ENCODE results near the gene MSX2.

MSX2 gene

DNA sequence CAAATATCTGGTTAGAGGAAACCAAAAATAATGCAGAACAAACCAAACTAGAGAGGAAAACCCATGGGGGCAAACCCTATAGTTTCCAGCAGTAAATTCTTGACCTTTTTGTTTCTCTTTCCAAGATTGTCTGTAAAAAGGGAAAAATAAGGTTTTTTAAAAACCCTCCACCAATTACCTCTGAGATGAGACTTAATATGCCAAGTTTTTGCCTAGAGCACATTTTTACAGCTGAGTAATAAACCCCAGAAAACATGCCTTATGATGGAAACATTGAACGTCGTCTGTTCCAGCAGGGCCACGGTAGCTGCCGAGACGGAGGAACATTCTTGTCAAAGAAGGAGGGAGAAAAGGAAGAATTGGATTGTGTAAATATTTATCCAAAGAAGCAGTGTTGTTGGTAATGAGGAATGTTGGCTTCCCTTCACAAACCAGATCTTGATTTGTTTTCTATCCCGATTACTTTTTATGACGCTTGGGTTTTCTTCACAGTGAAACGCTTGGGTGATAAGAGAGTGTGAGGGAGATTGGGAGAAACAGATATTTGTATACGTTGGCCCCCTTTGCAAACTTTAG lies 17.3 kb upstream of the MSX2 start:
- H3K27ac ChIP-seq = peak overlapping the region; percentile 61
- TF ChIP-seq, protein P1, sequence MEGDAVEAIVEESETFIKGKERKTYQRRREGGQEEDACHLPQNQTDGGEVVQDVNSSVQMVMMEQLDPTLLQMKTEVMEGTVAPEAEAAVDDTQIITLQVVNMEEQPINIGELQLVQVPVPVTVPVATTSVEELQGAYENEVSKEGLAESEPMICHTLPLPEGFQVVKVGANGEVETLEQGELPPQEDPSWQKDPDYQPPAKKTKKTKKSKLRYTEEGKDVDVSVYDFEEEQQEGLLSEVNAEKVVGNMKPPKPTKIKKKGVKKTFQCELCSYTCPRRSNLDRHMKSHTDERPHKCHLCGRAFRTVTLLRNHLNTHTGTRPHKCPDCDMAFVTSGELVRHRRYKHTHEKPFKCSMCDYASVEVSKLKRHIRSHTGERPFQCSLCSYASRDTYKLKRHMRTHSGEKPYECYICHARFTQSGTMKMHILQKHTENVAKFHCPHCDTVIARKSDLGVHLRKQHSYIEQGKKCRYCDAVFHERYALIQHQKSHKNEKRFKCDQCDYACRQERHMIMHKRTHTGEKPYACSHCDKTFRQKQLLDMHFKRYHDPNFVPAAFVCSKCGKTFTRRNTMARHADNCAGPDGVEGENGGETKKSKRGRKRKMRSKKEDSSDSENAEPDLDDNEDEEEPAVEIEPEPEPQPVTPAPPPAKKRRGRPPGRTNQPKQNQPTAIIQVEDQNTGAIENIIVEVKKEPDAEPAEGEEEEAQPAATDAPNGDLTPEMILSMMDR (conservative IDR thresholded peaks at IDR 0.05) = no peak

DNA sequence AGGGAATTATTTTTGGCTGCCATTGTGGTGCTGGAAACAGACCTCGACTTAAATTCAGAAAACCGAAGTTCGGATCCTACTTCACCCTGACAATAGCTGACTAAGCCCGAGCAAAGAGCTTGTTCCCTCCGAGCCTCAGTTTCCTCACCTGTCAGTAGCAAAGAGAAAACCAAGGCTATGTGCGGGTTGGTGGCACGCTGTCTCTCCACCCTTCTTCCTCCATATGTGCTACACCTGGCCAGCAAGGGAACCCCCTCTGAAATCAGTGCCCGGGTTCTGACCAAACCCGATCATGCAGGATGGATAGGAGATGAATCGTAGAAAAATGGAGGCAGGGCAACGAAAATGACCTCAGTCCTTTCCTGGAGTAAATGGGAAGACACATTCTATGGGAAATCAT lies 16.7 kb upstream of the MSX2 start:
- H3K27ac ChIP-seq = peak overlapping the region; percentile 61
- TF ChIP-seq, protein P1 (conservative IDR thresholded peaks at IDR 0.05) = no peak

DNA sequence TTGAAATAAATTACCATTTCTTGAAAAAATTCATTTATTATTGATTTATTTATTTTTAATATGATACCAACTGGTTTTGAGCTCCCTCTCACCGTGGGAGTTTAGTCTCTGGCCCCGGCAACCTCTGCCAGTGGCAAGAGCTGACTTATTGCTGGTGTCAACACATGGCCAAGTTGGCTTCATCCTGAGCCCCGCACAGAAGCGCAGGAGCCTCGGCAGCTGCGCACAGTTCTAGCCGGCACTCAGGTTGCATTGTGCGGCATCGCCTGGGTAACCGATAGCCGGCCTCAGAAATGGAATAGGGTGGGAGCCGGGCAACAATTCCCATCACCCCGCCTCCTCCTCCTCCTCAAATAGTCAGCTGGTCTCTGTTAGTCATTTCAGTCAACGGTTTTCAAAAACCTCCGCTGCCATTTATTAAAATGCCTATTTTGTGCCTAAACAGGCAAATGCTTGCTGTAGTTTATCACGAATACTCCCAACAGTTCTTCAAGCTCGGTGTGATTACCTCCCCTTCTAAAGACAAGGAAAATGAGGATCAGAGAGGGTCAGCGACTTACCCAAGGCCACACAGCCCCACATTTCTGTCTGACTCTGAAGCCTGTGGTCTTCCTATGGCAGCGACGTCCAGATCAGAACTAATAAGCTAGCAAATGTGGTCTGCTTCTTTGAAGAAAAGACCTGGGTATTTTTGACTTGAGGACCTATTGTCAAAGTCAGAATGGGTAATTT lies 15.7 kb upstream of the MSX2 start:
- peak overlapping the region; percentile 28; the same call in 1 of the 2 replicates for H3K27ac ChIP-seq
- TF ChIP-seq, protein P1 (conservative IDR thresholded peaks at IDR 0.05) = no peak

DNA sequence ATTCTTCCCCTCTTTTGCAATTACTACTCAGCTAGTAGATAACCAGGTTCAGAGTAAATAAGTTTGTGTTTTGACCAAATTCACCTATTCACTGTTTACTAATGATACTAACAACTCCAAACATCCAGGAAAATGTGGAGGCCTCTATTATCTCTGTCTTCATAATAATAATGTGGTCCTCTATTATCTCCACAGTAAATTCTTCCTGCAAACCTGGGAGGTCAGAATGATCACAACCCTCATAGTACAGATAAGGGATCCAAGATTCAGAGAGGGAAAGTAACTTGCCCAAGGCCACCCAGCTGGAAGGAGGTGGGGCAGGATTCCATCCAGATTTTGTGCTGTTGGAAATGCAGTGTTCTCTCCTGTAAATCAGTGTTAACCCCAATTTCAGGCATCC lies 9.6 kb upstream of the MSX2 start:
- peak overlapping the region; percentile 19; the same call in 1 of the 2 replicates for H3K27ac ChIP-seq
- TF ChIP-seq, protein P1 (conservative IDR thresholded peaks at IDR 0.05) = no peak

DNA sequence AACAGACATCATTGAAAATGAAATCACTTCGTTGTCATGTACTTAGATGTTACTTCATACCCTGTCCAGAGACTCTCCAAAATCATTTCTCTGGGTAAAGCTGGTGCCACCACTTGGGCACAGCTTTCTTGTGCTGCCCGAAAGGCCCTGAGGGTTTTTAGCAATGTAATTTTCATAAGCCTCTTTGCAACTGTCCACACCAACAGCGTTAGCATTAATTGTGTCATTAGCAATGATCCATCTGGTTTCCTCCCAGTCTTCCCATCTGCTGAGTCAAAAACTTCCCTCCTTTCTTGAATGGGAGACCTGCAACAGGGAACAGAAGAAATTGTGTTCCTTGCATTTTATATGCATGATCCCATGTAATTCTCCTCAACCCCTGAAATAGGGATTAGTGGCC lies 8.6 kb upstream of the MSX2 start:
- peak overlapping the region; percentile 19; the same call in 1 of the 2 replicates for H3K27ac ChIP-seq
- TF ChIP-seq, protein P1 (conservative IDR thresholded peaks at IDR 0.05) = no peak

DNA sequence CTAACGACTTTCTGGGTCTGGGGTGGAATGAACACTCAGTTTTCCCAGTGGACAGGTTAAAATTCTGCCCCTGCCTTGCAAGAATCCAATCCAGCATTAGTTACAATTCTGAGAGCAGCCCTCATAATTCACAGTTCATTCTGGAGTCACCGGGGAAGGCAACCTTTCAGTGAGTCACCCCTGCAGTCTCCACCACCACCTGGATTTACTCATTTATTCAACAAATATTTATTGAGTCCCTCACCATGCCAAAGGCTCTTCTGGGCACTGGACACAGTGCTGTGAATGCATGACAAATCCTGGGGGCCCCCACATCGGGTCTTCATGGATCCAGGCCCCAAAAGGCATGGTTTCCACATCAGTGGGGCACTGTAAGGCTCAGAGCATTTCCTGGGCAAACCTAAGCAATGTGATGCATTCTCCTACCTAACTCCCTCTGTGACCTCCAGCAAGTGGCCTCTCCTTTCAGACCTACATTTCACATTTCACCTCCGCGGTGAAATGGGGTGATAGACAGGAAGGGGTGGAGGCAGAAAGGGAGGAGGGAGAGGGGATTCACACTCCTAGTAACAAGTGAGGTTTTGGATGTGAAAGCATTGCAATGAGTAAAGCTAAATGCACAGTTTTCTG lies 6.4 kb upstream of the MSX2 start:
- H3K27ac ChIP-seq = no peak overlapping the region
- TF ChIP-seq, protein P1 (conservative IDR thresholded peaks at IDR 0.05) = no peak

DNA sequence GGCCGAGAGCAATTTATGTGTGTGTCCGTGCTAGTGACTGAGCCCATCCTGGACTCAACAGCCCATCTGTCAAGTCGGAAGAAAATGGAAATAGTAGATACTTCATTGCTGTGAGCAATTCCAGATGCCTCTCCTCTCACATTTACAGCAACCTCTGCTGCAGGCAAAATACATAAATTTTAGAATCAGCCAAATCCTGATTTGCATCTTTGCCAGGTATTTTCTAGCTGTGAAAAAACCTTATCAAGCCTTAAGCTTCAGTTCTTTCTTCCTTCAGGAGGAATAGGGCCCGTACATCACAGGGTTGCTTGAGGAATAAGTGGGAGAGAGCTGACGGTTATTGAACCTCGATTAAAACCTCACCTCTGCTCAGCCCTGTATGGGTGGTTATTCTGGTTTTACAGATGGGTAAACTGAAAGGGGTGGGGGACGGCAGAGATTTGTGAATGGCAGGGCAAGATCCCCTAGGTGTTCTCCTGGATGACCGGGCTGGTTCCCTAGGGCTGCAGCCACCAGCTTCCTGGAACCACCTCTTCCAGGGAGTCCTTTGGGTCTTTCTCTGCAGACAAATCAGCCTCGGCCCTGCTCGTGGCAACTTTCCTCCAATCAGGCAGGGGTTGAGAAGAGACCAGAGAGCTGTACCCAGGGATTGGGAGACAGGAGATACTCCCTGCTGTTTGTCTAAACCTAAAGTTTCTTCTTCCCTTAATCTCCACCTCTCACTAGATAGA lies 5.3 kb upstream of the MSX2 start:
- H3K27ac ChIP-seq = no peak overlapping the region
- TF ChIP-seq, protein P1 (conservative IDR thresholded peaks at IDR 0.05) = no peak
